GM12878 (cell line): ENCODE results near the gene CNN1. TPM values are rescaled to one million over a fixed set of nuclear protein-coding genes. Genes with fewer than 3 reads are reported as not detected.
A peak's percentile ranks its signal among the peaks of the same experiment; 100 is the strongest.

ENCODE experiments used
- ATAC-seq: fragments of 200-7000 bp; cut with Tn5 transposase; 3 replicates; pipeline ENCODE4 v1.9.1; 2020; ENCODE audit warnings: mild to moderate bottlenecking, moderate library complexity
- BruUV-seq: library from RNA; stranded (reverse); fragments of 400-500 nt; replicated peaks from 2 replicates; lab custom pipeline; 2021; lab: Mats Ljungman, UMichigan
- CTCF ChIA-PET: fragments of 300-600 bp; sonication (Branson Sonifier 250); formaldehyde crosslinking; extraction: SDS; loops from one replicate; lab custom pipeline; 2021; ENCODE audit warnings: inconsistent platforms; lab: Yijun Ruan, JAX
- POLR2A ChIA-PET: fragments of 350-600 bp; formaldehyde crosslinking; extraction: SDS; loops from one replicate; lab custom pipeline; 2021; ENCODE audit warnings: inconsistent platforms; lab: Charles Lee
- RAD21 ChIA-PET: fragments of 300-600 bp; sonication (Branson Sonifier 250); formaldehyde crosslinking; loops from one replicate; lab custom pipeline; 2023; ENCODE audit warnings: antibody characterized with exemption; ENCODE audit not compliant: unreplicated experiment; lab: Charles Lee
- SMC1A ChIA-PET: fragments of 300-600 bp; sonication (Branson Sonifier 250); formaldehyde crosslinking; loops from one replicate; lab custom pipeline; 2023; ENCODE audit not compliant: unreplicated experiment, uncharacterized antibody; lab: Charles Lee
- DNase-seq: peaks from one replicate; pipeline ENCODE4 v3.0.0-alpha.2; 2011; ENCODE audit warnings: low read depth, low spot score
- FAIRE-seq: peaks from 3 replicates; lab custom pipeline; 2011; peaks lifted over from hg19 to GRCh38; lab: Jason Lieb, UNC
- H2AFZ ChIP-seq: 2 replicates; pipeline ENCODE4 v1.6.0; 2011; ENCODE audit warnings: low read depth, low read length, control low read depth; ENCODE audit not compliant: control insufficient read depth
- H3K27ac ChIP-seq: 2 replicates; pipeline ENCODE4 v1.5.1; 2011; ENCODE audit warnings: control low read depth; ENCODE audit not compliant: control insufficient read depth, insufficient read depth
- H3K27me3 ChIP-seq, 2 experiments: replicated peaks in 1 of 2; 2 replicates each; pipeline versions ENCODE4 v1.6.0 to v1.6.1; 2011; ENCODE audit warnings: low read length in 1 of 2; ENCODE audit not compliant: control insufficient read depth in 2 of 2, insufficient read depth in 2 of 2
- H3K36me3 ChIP-seq, 2 experiments: 2 replicates each; pipeline ENCODE4 v1.5.1; 2011; ENCODE audit warnings: low read length in 1 of 2; ENCODE audit not compliant: control insufficient read depth in 2 of 2, insufficient read depth in 2 of 2
- H3K4me1 ChIP-seq: 2 replicates; pipeline ENCODE4 v1.6.1; 2011; ENCODE audit warnings: mild to moderate bottlenecking, low read length, moderate library complexity, mixed read lengths; ENCODE audit not compliant: control insufficient read depth, insufficient read depth
- H3K4me2 ChIP-seq: 2 replicates; pipeline ENCODE4 v1.6.0; 2011; ENCODE audit warnings: control low read depth; ENCODE audit not compliant: control insufficient read depth, insufficient read depth
- H3K4me3 ChIP-seq: fragments of 200-600 bp; sonication (generic); 2 replicates; pipeline ENCODE4 v1.5.1; 2016
- H3K79me2 ChIP-seq: 2 replicates; pipeline ENCODE4 v1.6.0; 2011; ENCODE audit warnings: low read length; ENCODE audit not compliant: control insufficient read depth, insufficient read depth
- H3K9ac ChIP-seq: 2 replicates; pipeline ENCODE4 v1.8.0; 2011; ENCODE audit warnings: low read length, control low read depth, mixed read lengths; ENCODE audit not compliant: control insufficient read depth, insufficient read depth
- H3K9me3 ChIP-seq: replicated peaks from 3 replicates; pipeline ENCODE4 v1.5.1; 2011; ENCODE audit warnings: mild to moderate bottlenecking, low read length; ENCODE audit not compliant: control insufficient read depth, insufficient read depth
- H4K20me1 ChIP-seq: 2 replicates; pipeline ENCODE4 v1.6.0; 2011; ENCODE audit not compliant: control insufficient read depth, insufficient read depth
- ATF7 ChIP-seq: fragments of 450-650 bp; IDR thresholded peaks from 2 replicates; pipeline ENCODE4 v1.6.1; 2016; ENCODE audit warnings: low read depth, mild to moderate bottlenecking
- BACH1 ChIP-seq: fragments of 450-650 bp; IDR thresholded peaks from 2 replicates; pipeline ENCODE4 v1.6.1; 2017; ENCODE audit warnings: mild to moderate bottlenecking, borderline replicate concordance
- BCL11A ChIP-seq: IDR thresholded peaks from 2 replicates; pipeline ENCODE4 v1.6.1; 2011; ENCODE audit warnings: low read depth, low read length
- ELK1 ChIP-seq: IDR thresholded peaks from 2 replicates; pipeline ENCODE4 v1.6.1; 2012; ENCODE audit warnings: low read depth, low read length, improper control_type of control experiment
- FOXM1 ChIP-seq: IDR thresholded peaks from 2 replicates; pipeline ENCODE4 v1.6.1; 2012; ENCODE audit warnings: low read depth, mild to moderate bottlenecking, inconsistent platforms, low read length, moderate library complexity
- JUNB ChIP-seq: IDR thresholded peaks from 2 replicates; pipeline ENCODE4 v1.6.1; 2016; ENCODE audit warnings: antibody characterized with exemption, mild to moderate bottlenecking
- NFXL1 ChIP-seq: fragments of 450-650 bp; IDR thresholded peaks from 2 replicates; pipeline ENCODE4 v1.6.1; 2017; ENCODE audit warnings: antibody characterized with exemption, mild to moderate bottlenecking, borderline replicate concordance
- PAX5 ChIP-seq: IDR thresholded peaks from 2 replicates; pipeline ENCODE4 v1.6.1; 2011; ENCODE audit warnings: low read depth, low read length, borderline replicate concordance
- PKNOX1 ChIP-seq: fragments of 450-650 bp; IDR thresholded peaks from 2 replicates; pipeline ENCODE4 v1.6.1; 2016; ENCODE audit warnings: mild to moderate bottlenecking
- RBBP5 ChIP-seq: fragments of 200-600 bp; sonication (generic); conservative IDR thresholded peaks from 2 replicates; pipeline ENCODE4 v1.6.1; 2016
- RUNX3 ChIP-seq: IDR thresholded peaks from 2 replicates; pipeline ENCODE4 v1.6.1; 2012; ENCODE audit warnings: low read length, inconsistent platforms
- TARDBP ChIP-seq: IDR thresholded peaks from 2 replicates; pipeline ENCODE4 v1.6.1; 2016; ENCODE audit warnings: borderline replicate concordance
- TCF12 ChIP-seq: IDR thresholded peaks from 2 replicates; pipeline ENCODE4 v1.6.1; 2011; ENCODE audit warnings: low read depth, mild to moderate bottlenecking, low read length
- ZZZ3 ChIP-seq: IDR thresholded peaks from 2 replicates; pipeline ENCODE4 v1.6.1; 2011; ENCODE audit warnings: low read depth; ENCODE audit not compliant: control insufficient read depth, insufficient read length
- WGBS: methylation state at CpG from one replicate; pipeline ENCODE4 v1.1.6; 2016; ENCODE audit warnings: low lambda C conversion rate; ENCODE audit not compliant: insufficient replicate concordance, insufficient coverage; ENCODE audit errors: missing lambda C conversion rate; 5-methylcytosine and 5-hydroxymethylcytosine counted together
- in situ Hi-C: fragments of 300-500 bp; cut with MboI; formaldehyde crosslinking; loops from 9 replicates; pipeline ENCODE4 v1.14.3; 2018; ENCODE audit warnings: mixed read lengths
- intact Hi-C: fragments of 100-400 bp; cut with micrococcal nuclease; formaldehyde crosslinking; loops from one replicate; pipeline ENCODE4 v1.14.2; 2022; ENCODE audit not compliant: unreplicated experiment
- polyA plus RNA-seq, 11 experiments: library from polyadenylated mRNA; depleted of rRNA in 4 of 11; unstranded in 6 of 11; stranded (reverse) in 5 of 11; fragments of >200 nt; fragmentation: Nextera tagmentation in 4 of 11; fragmentation: Illumina TruSeq in 1 of 11; extraction: Ambion mirVana in 4 of 11; extraction: Trizol in 1 of 11; gene quantifications; 1 replicate in 1 of 11; 2 replicates in 10 of 11; pipeline versions ENCODE4 v1.2.1 to v1.2.3, GENCODE V29; 2011 to 2016; ENCODE audit warnings: inconsistent platforms in 2 of 11, missing spikeins in 2 of 11, low read depth in 1 of 11
- total RNA-seq, 4 experiments: library from RNA; depleted of rRNA in 3 of 4; stranded (reverse); fragments of >200 nt in 3 of 4; fragmentation: Illumina TruSeq in 1 of 4; extraction: Trizol in 1 of 4; gene quantifications; 2 replicates each; pipeline versions ENCODE4 v1.2.1 to v1.2.3, GENCODE V29; 2013 to 2021
- TF ChIP-seq, protein P1 (sequence below): fragments of 450-650 bp; IDR thresholded peaks from 2 replicates; pipeline ENCODE4 v1.6.1; 2017; ENCODE audit warnings: mild to moderate bottlenecking, moderate library complexity

Gene CNN1
- total and polyA plus RNA-seq, 10 of the 15 experiments (the other 5 are each of a cell fraction or from before 2014, with no cell fraction given), result 0.03 to 0.58 (median 0.22) TPM; not detected in 1

- no peak for TF ChIP-seq BCL11A
These were observed 14.2 kb downstream of the CNN1 start (continued) for GRCh38 chr19:11552666-11553372.

DNA sequence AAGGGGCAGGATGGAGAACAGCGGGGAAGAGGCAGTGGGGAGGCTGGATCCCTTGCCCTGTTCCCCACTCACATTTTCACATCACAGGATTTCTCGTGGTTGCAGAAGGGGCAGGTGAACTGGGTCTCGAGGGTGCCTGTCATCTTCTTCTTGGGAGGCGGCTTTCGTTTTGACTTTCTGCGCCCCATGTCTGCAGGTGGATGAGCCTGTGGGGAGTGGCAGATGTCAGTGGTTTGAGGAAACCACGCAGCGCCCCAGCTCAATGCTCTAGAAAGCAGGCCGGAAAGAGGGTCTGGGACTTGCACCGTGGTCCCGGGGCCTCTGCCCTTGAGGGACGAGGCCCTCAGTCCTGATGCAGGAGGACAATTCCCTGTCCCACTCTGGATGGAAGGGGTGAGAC is 15.5 kb downstream of the CNN1 start:
- no peaks in the 10 kb centered on the region for H3K9me3 ChIP-seq
- FAIRE-seq (peak; percentile 74), DNase-seq (peak; percentile 45), ATAC-seq (peak; percentile 62)
- ChIA-PET POLR2A (interaction anchor here (1.0 kb wide), 1 partner anchor 14 kb away, joined by 3 read pairs; no protein-coding TSS in a partner anchor), SMC1A (interaction anchor here (0.9 to 1.3 kb wide), 3 partner anchors 10 to 41 kb away, joined by 3 to 4 read pairs (median 3); no protein-coding TSS in a partner anchor), RAD21 (interaction anchor here (0.7 to 2.1 kb wide), 3 partner anchors 35 to 63 kb away, joined by 3 to 8 read pairs (median 3); no protein-coding TSS in a partner anchor), CTCF (interaction anchor here (0.8 to 1.2 kb wide), 3 partner anchors 10 to 18 kb away, joined by 4 to 7 read pairs (median 4); no protein-coding TSS in a partner anchor)
- peak overlapping the region; percentile 67 for H3K4me2 ChIP-seq
- no peaks in the 10 kb centered on the region for H4K20me1 ChIP-seq
- no peak overlapping the region for H2AFZ ChIP-seq
- H3K27ac ChIP-seq, result peak overlapping the region; percentile 59
- H3K27me3 ChIP-seq, result no peaks in the 10 kb centered on the region
- no TSS peak for BruUV-seq
- peaks cover 7 to 24% of the 10 kb centered on the region in 2 experiments; a peak in 3 of 4 replicates for H3K36me3 ChIP-seq
- H3K9ac ChIP-seq, result no peak overlapping the region
- intact Hi-C loops (no loop called here), in situ Hi-C loops (no loop called here)
- H3K4me1 ChIP-seq, result peaks cover 23% of the 10 kb centered on the region
- 4% methylated on average over 12 of the region's 12 CpGs for WGBS
- peaks cover 33% of the 10 kb centered on the region for H3K79me2 ChIP-seq
- peak overlapping the region; percentile 7; the same call in 1 of the 2 replicates for H3K4me3 ChIP-seq
- TF ChIP-seq TCF12 (peak; percentile 96), ELK1 (no peak), FOXM1 (peak; percentile 51; the same call in 1 of the 2 replicates), BACH1 (0 out of 2 replicates have a peak, but pooled peaks have one; percentile 29), PAX5 (peak; percentile 31; the same call in 1 of the 2 replicates), PKNOX1 (peak; percentile 78), NFXL1 (no peak), RUNX3 (peak; percentile 92), ATF7 (peak; percentile 27; the same call in 1 of the 2 replicates), ZZZ3 (no peak), RBBP5 (no peak), TARDBP (0 out of 2 replicates have a peak, but pooled peaks have one; percentile 29), JUNB (peak; percentile 89)
- TF ChIP-seq, protein P1, sequence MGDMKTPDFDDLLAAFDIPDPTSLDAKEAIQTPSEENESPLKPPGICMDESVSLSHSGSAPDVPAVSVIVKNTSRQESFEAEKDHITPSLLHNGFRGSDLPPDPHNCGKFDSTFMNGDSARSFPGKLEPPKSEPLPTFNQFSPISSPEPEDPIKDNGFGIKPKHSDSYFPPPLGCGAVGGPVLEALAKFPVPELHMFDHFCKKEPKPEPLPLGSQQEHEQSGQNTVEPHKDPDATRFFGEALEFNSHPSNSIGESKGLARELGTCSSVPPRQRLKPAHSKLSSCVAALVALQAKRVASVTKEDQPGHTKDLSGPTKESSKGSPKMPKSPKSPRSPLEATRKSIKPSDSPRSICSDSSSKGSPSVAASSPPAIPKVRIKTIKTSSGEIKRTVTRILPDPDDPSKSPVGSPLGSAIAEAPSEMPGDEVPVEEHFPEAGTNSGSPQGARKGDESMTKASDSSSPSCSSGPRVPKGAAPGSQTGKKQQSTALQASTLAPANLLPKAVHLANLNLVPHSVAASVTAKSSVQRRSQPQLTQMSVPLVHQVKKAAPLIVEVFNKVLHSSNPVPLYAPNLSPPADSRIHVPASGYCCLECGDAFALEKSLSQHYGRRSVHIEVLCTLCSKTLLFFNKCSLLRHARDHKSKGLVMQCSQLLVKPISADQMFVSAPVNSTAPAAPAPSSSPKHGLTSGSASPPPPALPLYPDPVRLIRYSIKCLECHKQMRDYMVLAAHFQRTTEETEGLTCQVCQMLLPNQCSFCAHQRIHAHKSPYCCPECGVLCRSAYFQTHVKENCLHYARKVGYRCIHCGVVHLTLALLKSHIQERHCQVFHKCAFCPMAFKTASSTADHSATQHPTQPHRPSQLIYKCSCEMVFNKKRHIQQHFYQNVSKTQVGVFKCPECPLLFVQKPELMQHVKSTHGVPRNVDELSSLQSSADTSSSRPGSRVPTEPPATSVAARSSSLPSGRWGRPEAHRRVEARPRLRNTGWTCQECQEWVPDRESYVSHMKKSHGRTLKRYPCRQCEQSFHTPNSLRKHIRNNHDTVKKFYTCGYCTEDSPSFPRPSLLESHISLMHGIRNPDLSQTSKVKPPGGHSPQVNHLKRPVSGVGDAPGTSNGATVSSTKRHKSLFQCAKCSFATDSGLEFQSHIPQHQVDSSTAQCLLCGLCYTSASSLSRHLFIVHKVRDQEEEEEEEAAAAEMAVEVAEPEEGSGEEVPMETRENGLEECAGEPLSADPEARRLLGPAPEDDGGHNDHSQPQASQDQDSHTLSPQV, result no peak
